B cell (primary cell): ENCODE measurements around the gene HES5. TPM values are rescaled to one million over a fixed set of nuclear protein-coding genes. Genes with fewer than 3 reads are reported as not detected.

Experiments
- ATAC-seq: fragments of 200-7000 bp; cut with Tn5 transposase; one replicate; pipeline ENCODE4 v1.10.0; 2021; ENCODE audit warnings: low read depth, mild to moderate bottlenecking, moderate number of reproducible peaks, moderate library complexity
- CTCF ChIA-PET: fragments of 350-600 bp; sonication (Branson Sonifier 250); formaldehyde crosslinking; loops from one replicate; lab custom pipeline; 2021; ENCODE audit warnings: antibody characterized with exemption, inconsistent platforms; lab: Charles Lee
- POLR2A ChIA-PET: fragments of 350-600 bp; sonication (Branson Sonifier 250); formaldehyde crosslinking; loops from one replicate; lab custom pipeline; 2021; ENCODE audit warnings: antibody characterized with exemption; lab: Charles Lee
- DNase-seq: peaks from one replicate; pipeline ENCODE4 v3.0.0; 2013
- H2AFZ ChIP-seq: 2 replicates; pipeline ENCODE4 v1.6.1; 2012; ENCODE audit warnings: mild to moderate bottlenecking, low read depth, low read length; ENCODE audit not compliant: insufficient read depth, poor library complexity, severe bottlenecking
- H3K27ac ChIP-seq, 2 donors: 1 replicate in 1 of 2; 2 replicates in 1 of 2; pipeline ENCODE4 v1.5.1; 2012 to 2013; ENCODE audit warnings: low read length in 2 of 2, mild to moderate bottlenecking in 2 of 2, moderate library complexity in 1 of 2
- H3K27me3 ChIP-seq, 4 experiments: fragments of 200-600 bp in 1 of 4; sonication (generic) in 1 of 4; replicated peaks in 1 of 4; 1 replicate in 2 of 4; 2 replicates in 2 of 4; pipeline versions ENCODE4 v1.6.1 to v1.7.0; 2013 to 2016; ENCODE audit warnings: low read length in 3 of 4, mild to moderate bottlenecking in 2 of 4, mixed read lengths in 1 of 4, moderate library complexity in 1 of 4; ENCODE audit not compliant: insufficient read depth in 4 of 4, control insufficient read depth in 3 of 4; ENCODE audit errors: control extremely low read depth in 1 of 4
- H3K36me3 ChIP-seq, 2 experiments: replicated peaks in 1 of 2; 1 replicate in 1 of 2; 2 replicates in 1 of 2; pipeline versions ENCODE4 v1.6.1 to v1.7.1; 2013; ENCODE audit warnings: low read length in 1 of 2; ENCODE audit not compliant: insufficient read depth in 2 of 2, control insufficient read depth in 1 of 2; ENCODE audit errors: control extremely low read depth in 1 of 2, extremely low read depth in 1 of 2
- H3K4me1 ChIP-seq, 2 donors: fragments of 200-600 bp in 1 of 2; sonication (generic) in 1 of 2; 1 replicate in 1 of 2; 2 replicates in 1 of 2; pipeline versions ENCODE4 v1.5.1 to v1.6.1; 2013 to 2017; ENCODE audit warnings: low read length in 2 of 2; ENCODE audit not compliant: control insufficient read depth in 2 of 2, insufficient read depth in 2 of 2
- H3K4me2 ChIP-seq: replicated peaks from 2 replicates; pipeline ENCODE3; 2012; ENCODE audit warnings: mild to moderate bottlenecking, low read depth, low read length; ENCODE audit not compliant: poor library complexity, severe bottlenecking
- H3K4me3 ChIP-seq, 5 experiments: fragments of 200-600 bp in 1 of 5; sonication (generic) in 1 of 5; 1 replicate in 3 of 5; 2 replicates in 2 of 5; pipeline versions ENCODE4 v1.5.1 to v1.7.0; 2011 to 2016; ENCODE audit warnings: low read length in 4 of 5, mild to moderate bottlenecking in 4 of 5, low read depth in 2 of 5, control low read depth in 1 of 5, moderate library complexity in 1 of 5; ENCODE audit not compliant: insufficient read depth in 1 of 5; ENCODE audit errors: control extremely low read depth in 1 of 5, extremely low read depth in 1 of 5
- H3K79me2 ChIP-seq: fragments of 200-600 bp; sonication (generic); one replicate; pipeline ENCODE4 v1.6.0; 2016; ENCODE audit warnings: low read length; ENCODE audit not compliant: control insufficient read depth, insufficient read depth
- H3K9ac ChIP-seq: fragments of 200-600 bp; sonication (generic); 2 replicates; pipeline ENCODE4 v1.6.1; 2017; ENCODE audit warnings: mild to moderate bottlenecking, low read length, moderate library complexity
- H3K9me3 ChIP-seq, 3 donors: one replicate each; pipeline versions ENCODE4 v1.6.1 to v1.7.1; 2013; ENCODE audit warnings: low read length in 2 of 3; ENCODE audit not compliant: control insufficient read depth in 2 of 3, insufficient read depth in 1 of 3; ENCODE audit errors: control extremely low read depth in 1 of 3
- H4K20me1 ChIP-seq: 2 replicates; pipeline ENCODE4 v1.6.0; 2012; ENCODE audit warnings: mild to moderate bottlenecking, low read length; ENCODE audit not compliant: insufficient read depth, control insufficient read depth, poor library complexity, severe bottlenecking
- H3K27ac Mint-ChIP-seq: one replicate; pipeline ENCODE4 v1.8.0; 2021; ENCODE audit warnings: mixed read lengths
- H3K27me3 Mint-ChIP-seq: one replicate; pipeline ENCODE4 v1.8.0; 2021; ENCODE audit warnings: mixed read lengths
- H3K4me1 Mint-ChIP-seq: one replicate; pipeline ENCODE4 v1.8.0; 2021; ENCODE audit warnings: mixed read lengths
- H3K4me3 Mint-ChIP-seq: one replicate; pipeline ENCODE4 v1.8.0; 2021; ENCODE audit warnings: mixed read lengths
- H3K9me3 Mint-ChIP-seq: one replicate; pipeline ENCODE4 v1.8.0; 2022; ENCODE audit warnings: mixed read lengths; ENCODE audit not compliant: insufficient read depth
- CTCF ChIP-seq: fragments of 200-600 bp; IDR thresholded peaks from one replicate; pipeline ENCODE4 v1.8.0; 2022; ENCODE audit warnings: antibody characterized with exemption, mild to moderate bottlenecking
- EZH2 ChIP-seq: IDR thresholded peaks from 2 replicates; pipeline ENCODE4 v1.6.1; 2012; ENCODE audit warnings: borderline replicate concordance, low read depth, mild to moderate bottlenecking, moderate library complexity, low read length; ENCODE audit not compliant: insufficient read depth, poor library complexity, severe bottlenecking
- WGBS: methylation state at CpG from one replicate; pipeline ENCODE4 v1.1.5; 2013; ENCODE audit warnings: missing lambda C conversion rate; ENCODE audit not compliant: insufficient coverage; 5-methylcytosine and 5-hydroxymethylcytosine counted together
- intact Hi-C: fragments of 100-400 bp; cut with micrococcal nuclease; formaldehyde crosslinking; loops from one replicate; pipeline ENCODE4 v1.10.0; 2022
- polyA plus RNA-seq: library from polyadenylated mRNA; depleted of rRNA; stranded (reverse); fragments of >200 nt; gene quantifications from 2 replicates; pipeline ENCODE4 v1.2.3, GENCODE V29; 2012
- total RNA-seq, 2 donors: library from RNA; stranded (reverse); fragments of 120-200 nt in 1 of 2; gene quantifications; 1 replicate in 1 of 2; 2 replicates in 1 of 2; pipeline versions ENCODE4 v1.2.3 to v1.2.4, GENCODE V29; 2013 to 2022

HES5 gene
- total and polyA plus RNA-seq, 2 donors (not counting 1 experiment from before 2014, with no cell fraction given) = not detected

DNA sequence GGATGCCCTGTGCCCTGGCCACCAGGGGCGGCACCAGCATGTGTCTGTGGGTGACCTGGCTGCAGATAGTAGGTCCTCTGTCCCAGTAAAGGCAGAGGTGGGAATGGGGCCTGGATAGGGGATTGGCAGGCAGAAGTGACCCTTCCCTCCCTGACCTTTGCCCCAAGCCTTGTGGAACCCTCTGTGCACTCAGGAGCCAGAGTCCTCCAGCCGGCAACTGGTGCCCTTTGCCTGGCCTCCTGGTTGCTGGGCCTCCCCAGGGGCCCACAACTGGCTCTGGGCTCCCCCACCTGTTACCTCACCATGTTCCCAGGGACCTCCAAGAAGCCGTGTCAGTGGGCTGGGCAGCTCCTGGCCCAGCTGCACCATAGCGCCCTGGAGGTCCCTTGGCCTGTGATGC, 44.0 kb downstream of the HES5 start:
- Histone ChIP-seq H3K36me3 (no peaks in the 10 kb centered on the region), H3K27ac (no peak overlapping the region), H4K20me1 (no peaks in the 10 kb centered on the region), H3K4me1 (peaks cover 0 to 9% of the 10 kb centered on the region in 2 donors), H3K27me3 (no peaks in the 10 kb centered on the region), H2AFZ (no peak overlapping the region), H3K9ac (no peak overlapping the region), H3K79me2 (no peaks in the 10 kb centered on the region), H3K4me3 (no peak overlapping the region), H3K4me2 (no peak overlapping the region), H3K9me3 (peaks cover 0 to 24% (median 11%) of the 10 kb centered on the region in 3 donors)
- H3K4me3 Mint-ChIP-seq = no peak overlapping the region
- TF ChIP-seq EZH2 (no peak), CTCF (no peak)
- no peaks in the 10 kb centered on the region for H3K27me3 Mint-ChIP-seq
- intact Hi-C loops = no loop called here
- H3K9me3 Mint-ChIP-seq = no peaks in the 10 kb centered on the region
- H3K4me1 Mint-ChIP-seq = peaks cover 4% of the 10 kb centered on the region
- no peak overlapping the region for H3K27ac Mint-ChIP-seq
- CTCF ChIA-PET = no interaction called here
- DNase-seq (no peak), ATAC-seq (no peak)
- 83% methylated on average over 3 of the region's 4 CpGs for WGBS
- POLR2A ChIA-PET = no interaction called here

DNA sequence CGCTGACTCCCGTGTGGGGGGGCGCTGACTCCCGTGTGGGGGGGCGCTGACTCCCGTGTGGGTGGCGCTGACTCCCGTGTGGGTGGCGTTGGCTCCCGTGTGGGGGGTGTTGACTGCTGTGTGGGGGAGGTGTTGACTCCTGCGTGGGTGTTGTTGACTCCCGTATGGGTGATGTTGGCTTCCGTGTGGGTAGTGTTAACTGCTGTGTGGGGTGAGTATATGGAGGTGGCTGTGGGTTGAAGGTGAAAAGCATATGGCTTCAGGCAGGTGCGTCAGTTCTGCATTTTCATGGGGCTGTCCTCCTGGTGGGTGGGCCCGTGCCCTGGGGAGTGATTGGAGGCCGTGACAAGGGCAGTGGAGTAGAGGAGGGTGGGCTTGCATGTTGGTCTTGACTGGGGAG, 46.1 kb downstream of the HES5 start:
- Mint-ChIP-seq H3K27ac (no peak overlapping the region), H3K9me3 (no peaks in the 10 kb centered on the region), H3K4me3 (no peak overlapping the region), H3K27me3 (no peaks in the 10 kb centered on the region), H3K4me1 (peaks cover 10% of the 10 kb centered on the region)
- intact Hi-C loops = no loop called here
- ATAC-seq (no peak), DNase-seq (no peak)
- peaks cover 0 to 10% of the 10 kb centered on the region in 2 donors for H3K4me1 ChIP-seq
- no peak overlapping the region for H3K9ac ChIP-seq
- ChIA-PET CTCF (no interaction called here), POLR2A (interaction anchor here (0.9 kb wide), 1 partner anchor 11 kb away, joined by 3 read pairs; no protein-coding TSS in a partner anchor)
- H3K79me2 ChIP-seq = no peaks in the 10 kb centered on the region
- H3K4me2 ChIP-seq = no peak overlapping the region
- TF ChIP-seq EZH2 = no peak
- no peak for TF ChIP-seq CTCF
- no peaks in the 10 kb centered on the region for H3K27me3 ChIP-seq
- H3K9me3 ChIP-seq = peaks cover 0 to 15% (median 7%) of the 10 kb centered on the region in 3 donors
- H3K27ac ChIP-seq = no peak overlapping the region
- no peak overlapping the region for H2AFZ ChIP-seq
- no peak overlapping the region for H3K4me3 ChIP-seq
- no peaks in the 10 kb centered on the region for H4K20me1 ChIP-seq
- WGBS = 87% methylated on average over 16 of the region's 16 CpGs
- no peaks in the 10 kb centered on the region for H3K36me3 ChIP-seq
